ENCODE results near the gene KIAA2012. TPM values are rescaled to one million over a fixed set of nuclear protein-coding genes. Genes with fewer than 3 reads are reported as not detected.

Gene KIAA2012
- total and polyA plus RNA-seq, 2 of the 4 experiments (the other 2 are of a cell fraction) = under 0.01 to 0.09 TPM

Small RNA genes lying within 50 kb of the gene (microRNA-seq; reads per million reads assigned to microRNA genes)
- not detected for gene AC079354.2 (ENCODE audit: insufficient read depth, insufficient read length)

Small RNA genes lying within 50 kb of the gene (small RNA-seq; reads per million reads assigned to genes)
- gene AC079354.2 = 0 reads per million in 5 experiments

Other genes with a start within 250 kb of the KIAA2012 start
- gene FZD7, start 39.4 kb upstream of the KIAA2012 start, total RNA-seq (2012; rRNA removed) = 62.4 and 81.1 TPM in 2 replicates
- gene FZD7, start 39.4 kb upstream of the KIAA2012 start, polyA plus RNA-seq (2012; rRNA removed) = 87.9 and 90.9 TPM in 2 replicates
- 90.0 and 158 TPM in 2 replicates for gene SUMO1, start 165.3 kb downstream of the KIAA2012 start, total RNA-seq (2012; rRNA removed)
- gene SUMO1, start 165.3 kb downstream of the KIAA2012 start, polyA plus RNA-seq (2012; rRNA removed) = 57.0 and 72.3 TPM in 2 replicates
- 45.3 and 117 TPM in 2 replicates for gene NOP58, start 192.5 kb downstream of the KIAA2012 start, total RNA-seq (2012; rRNA removed)
- gene NOP58, start 192.5 kb downstream of the KIAA2012 start, polyA plus RNA-seq (2012; rRNA removed) = 37.6 and 54.0 TPM in 2 replicates

Data from IMR-90 (cell line).